ENCODE results near the gene CCT5.

DNA sequence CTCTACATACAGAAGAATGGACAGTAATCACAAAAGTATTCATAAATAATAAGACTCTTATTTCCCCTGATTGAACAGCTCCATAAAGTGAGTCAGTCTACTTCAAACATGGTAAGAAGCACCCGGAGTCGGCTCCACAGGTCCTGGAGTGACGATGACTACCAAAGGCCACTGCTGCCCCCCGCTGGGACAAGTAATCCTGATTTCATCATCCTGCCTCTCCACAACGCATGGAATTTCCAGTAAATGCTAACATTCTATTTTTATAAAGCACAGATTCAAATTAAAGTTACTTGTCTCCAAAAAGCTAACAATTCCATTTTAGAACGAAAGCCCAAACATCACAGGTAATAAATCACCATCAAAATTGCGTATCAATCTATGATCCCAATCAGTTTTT, 16.6 kb upstream of the CCT5 start:
- TF ChIP-seq, protein P1, sequence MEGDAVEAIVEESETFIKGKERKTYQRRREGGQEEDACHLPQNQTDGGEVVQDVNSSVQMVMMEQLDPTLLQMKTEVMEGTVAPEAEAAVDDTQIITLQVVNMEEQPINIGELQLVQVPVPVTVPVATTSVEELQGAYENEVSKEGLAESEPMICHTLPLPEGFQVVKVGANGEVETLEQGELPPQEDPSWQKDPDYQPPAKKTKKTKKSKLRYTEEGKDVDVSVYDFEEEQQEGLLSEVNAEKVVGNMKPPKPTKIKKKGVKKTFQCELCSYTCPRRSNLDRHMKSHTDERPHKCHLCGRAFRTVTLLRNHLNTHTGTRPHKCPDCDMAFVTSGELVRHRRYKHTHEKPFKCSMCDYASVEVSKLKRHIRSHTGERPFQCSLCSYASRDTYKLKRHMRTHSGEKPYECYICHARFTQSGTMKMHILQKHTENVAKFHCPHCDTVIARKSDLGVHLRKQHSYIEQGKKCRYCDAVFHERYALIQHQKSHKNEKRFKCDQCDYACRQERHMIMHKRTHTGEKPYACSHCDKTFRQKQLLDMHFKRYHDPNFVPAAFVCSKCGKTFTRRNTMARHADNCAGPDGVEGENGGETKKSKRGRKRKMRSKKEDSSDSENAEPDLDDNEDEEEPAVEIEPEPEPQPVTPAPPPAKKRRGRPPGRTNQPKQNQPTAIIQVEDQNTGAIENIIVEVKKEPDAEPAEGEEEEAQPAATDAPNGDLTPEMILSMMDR (IDR thresholded peaks at IDR 0.05) = no peak
- no peak for TF ChIP-seq POLR2A (IDR thresholded peaks at IDR 0.05)
